ENCODE results near the gene LRRC1. TPM values are rescaled to one million over a fixed set of nuclear protein-coding genes. Genes with fewer than 3 reads are reported as not detected.

The LRRC1 gene
- polyA plus RNA-seq, 1 experiment = 13.9 TPM

DNA sequence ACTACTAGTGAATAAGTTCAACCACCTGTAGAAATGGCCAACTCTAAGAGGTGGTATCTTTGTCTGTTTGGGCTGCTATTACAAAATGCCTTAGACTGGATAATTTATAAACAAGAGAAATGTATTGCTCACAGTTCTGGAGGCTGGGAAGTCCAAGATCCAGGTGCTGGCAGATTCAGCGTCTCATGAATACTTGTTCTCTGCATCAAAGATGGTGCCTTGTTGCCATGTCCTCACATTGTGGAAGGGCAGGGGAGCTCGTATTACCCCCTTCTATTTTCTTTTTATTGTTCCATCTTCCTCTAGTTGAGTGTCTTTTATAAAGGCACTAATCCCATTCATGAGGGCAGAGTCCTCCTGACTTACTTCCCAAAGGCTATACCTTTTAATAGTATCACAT is 58.0 kb downstream of the LRRC1 start:
- Histone ChIP-seq H3K27ac (ENCODE audit: low read depth, low read length) (no peak overlapping the region), H3K4me3 (ENCODE audit: low read depth, low read length) (no peak overlapping the region), H3K9me3 (ENCODE audit: control insufficient read depth, insufficient read depth, low read length) (no peaks in the 10 kb centered on the region), H3K27me3 (ENCODE audit: control insufficient read depth, insufficient read depth, low read length) (no peaks in the 10 kb centered on the region)
- CTCF ChIA-PET = no interaction called here
- POLR2A ChIA-PET = no interaction called here
- no peak for DNase-seq (ENCODE audit: low read depth, low spot score)
- TF ChIP-seq, protein P1, sequence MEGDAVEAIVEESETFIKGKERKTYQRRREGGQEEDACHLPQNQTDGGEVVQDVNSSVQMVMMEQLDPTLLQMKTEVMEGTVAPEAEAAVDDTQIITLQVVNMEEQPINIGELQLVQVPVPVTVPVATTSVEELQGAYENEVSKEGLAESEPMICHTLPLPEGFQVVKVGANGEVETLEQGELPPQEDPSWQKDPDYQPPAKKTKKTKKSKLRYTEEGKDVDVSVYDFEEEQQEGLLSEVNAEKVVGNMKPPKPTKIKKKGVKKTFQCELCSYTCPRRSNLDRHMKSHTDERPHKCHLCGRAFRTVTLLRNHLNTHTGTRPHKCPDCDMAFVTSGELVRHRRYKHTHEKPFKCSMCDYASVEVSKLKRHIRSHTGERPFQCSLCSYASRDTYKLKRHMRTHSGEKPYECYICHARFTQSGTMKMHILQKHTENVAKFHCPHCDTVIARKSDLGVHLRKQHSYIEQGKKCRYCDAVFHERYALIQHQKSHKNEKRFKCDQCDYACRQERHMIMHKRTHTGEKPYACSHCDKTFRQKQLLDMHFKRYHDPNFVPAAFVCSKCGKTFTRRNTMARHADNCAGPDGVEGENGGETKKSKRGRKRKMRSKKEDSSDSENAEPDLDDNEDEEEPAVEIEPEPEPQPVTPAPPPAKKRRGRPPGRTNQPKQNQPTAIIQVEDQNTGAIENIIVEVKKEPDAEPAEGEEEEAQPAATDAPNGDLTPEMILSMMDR (IDR thresholded peaks at IDR 0.05; ENCODE audit: low read depth, low read length) = no peak

DNA sequence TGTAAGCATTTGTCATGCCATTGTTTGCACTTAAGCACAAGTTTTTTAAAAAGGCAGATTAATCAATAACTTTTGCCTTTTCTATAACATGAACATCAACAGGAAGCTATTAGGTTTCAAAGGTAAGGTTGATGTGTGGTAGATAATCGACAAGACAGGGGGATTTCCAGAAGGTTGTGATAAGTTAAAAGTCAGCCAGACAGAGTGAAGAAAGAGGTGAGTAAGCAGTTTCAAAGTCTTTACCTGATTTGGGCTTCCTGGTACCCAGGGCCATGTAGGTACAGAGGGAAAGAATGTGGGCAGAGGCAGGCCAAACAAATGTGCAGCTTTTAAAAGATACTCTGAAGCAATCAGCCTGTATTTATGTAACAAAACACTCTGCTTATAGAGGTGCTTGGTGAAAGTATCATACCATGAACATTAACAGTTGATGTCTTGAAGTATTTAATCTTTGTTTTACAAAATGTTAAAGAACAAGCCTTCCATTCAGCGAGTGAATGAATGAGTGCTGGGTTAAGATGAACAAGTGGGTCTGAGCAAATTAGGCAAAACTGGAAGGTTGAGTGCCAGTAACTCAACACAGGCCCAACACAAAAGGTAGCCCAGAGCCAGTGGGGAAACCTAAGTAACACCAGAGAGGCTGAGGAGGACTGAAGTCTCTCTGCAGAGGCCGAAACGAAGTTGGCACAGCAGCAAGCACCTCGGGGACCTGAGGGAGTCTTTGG is 60.2 kb downstream of the LRRC1 start:
- no peak overlapping the region for H3K27ac ChIP-seq (ENCODE audit: low read depth, low read length)
- H3K27me3 ChIP-seq (ENCODE audit: control insufficient read depth, insufficient read depth, low read length) = no peaks in the 10 kb centered on the region
- H3K4me3 ChIP-seq (ENCODE audit: low read depth, low read length) = no peak overlapping the region
- DNase-seq (ENCODE audit: low read depth, low spot score) = no peak
- ChIA-PET POLR2A (no interaction called here), CTCF (interaction anchor here (0.6 kb wide), 1 partner anchor 81 kb away, joined by 3 read pairs; no protein-coding TSS in a partner anchor)
- H3K9me3 ChIP-seq (ENCODE audit: control insufficient read depth, insufficient read depth, low read length) = no peaks in the 10 kb centered on the region
- TF ChIP-seq, protein P1 (IDR thresholded peaks at IDR 0.05; ENCODE audit: low read depth, low read length) = no peak

DNA sequence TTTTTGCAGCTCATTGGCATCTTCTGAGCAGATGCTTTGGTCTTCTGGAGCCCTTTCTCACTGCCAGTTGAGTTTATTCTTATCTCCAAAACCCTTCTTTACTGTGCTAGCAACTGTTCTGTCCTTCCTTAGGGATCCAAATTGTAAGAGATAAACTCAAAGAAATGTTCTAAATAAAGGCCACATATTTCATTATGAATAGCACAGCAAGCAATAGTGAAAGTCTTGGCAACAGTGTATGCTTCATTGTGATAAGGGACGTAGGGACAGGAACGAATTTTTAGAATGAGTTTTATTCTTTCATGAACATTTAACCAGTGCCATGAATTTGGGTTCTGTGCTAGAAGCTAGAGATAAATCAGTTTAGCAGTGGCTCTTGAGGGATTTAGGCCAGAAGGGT is 61.1 kb downstream of the LRRC1 start:
- no peak overlapping the region for H3K27ac ChIP-seq (ENCODE audit: low read depth, low read length)
- ChIA-PET POLR2A (no interaction called here), CTCF (interaction anchor here (0.6 kb wide), 1 partner anchor 80 kb away, joined by 3 read pairs; no protein-coding TSS in a partner anchor)

DNA sequence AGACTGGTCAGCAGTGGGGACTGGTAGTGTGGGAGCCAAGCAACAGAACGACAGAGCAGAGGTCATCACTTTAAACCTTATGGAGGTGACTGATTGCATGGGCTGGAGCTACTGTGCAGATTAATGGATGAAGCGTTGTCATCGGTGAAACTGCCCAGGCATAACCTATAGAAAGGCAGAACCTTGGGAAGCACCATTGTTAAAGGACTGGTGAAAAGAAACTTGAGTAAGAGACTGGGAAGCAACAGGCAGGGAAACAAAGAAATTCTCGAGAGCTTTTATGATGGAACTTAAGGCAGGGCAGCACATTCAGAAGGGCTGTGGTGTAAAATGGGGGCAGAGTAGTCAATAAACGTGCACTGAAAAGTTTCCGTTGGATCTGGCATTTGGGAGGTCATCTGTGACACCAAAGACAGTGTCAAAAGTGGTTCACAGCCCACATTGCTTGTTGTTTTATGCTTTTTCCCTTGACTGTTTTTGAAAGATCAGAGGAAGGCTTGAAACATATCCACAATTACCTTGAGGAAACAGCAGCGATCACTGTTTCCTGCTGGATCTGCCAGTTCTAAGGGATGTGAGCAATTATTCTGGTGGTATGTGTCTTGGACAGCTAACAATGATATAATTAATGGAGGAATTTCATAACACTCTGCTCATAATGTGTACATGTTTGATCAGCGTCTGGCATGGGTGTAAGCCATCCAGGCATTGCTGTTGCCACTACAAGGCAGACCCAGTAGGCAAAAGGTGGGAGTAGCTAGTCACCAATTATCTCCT is 62.7 kb downstream of the LRRC1 start:
- no peak overlapping the region for H3K27ac ChIP-seq (ENCODE audit: low read depth, low read length)
- H3K27me3 ChIP-seq (ENCODE audit: control insufficient read depth, insufficient read depth, low read length) = no peaks in the 10 kb centered on the region
- no peak for DNase-seq (ENCODE audit: low read depth, low spot score)
- CTCF ChIA-PET = no interaction called here
- H3K9me3 ChIP-seq (ENCODE audit: control insufficient read depth, insufficient read depth, low read length) = no peaks in the 10 kb centered on the region
- TF ChIP-seq, protein P1 (IDR thresholded peaks at IDR 0.05; ENCODE audit: low read depth, low read length) = no peak
- no peak overlapping the region for H3K4me3 ChIP-seq (ENCODE audit: low read depth, low read length)
- POLR2A ChIA-PET = no interaction called here

More for the DNA sequence above, 61.1 kb downstream of the LRRC1 start:
- TF ChIP-seq, protein P1 (IDR thresholded peaks at IDR 0.05; ENCODE audit: low read depth, low read length) = no peak
- Histone ChIP-seq H3K4me3 (ENCODE audit: low read depth, low read length) (no peak overlapping the region), H3K27me3 (ENCODE audit: control insufficient read depth, insufficient read depth, low read length) (no peaks in the 10 kb centered on the region), H3K9me3 (ENCODE audit: control insufficient read depth, insufficient read depth, low read length) (no peaks in the 10 kb centered on the region)
- no peak for DNase-seq (ENCODE audit: low read depth, low spot score)

DNA sequence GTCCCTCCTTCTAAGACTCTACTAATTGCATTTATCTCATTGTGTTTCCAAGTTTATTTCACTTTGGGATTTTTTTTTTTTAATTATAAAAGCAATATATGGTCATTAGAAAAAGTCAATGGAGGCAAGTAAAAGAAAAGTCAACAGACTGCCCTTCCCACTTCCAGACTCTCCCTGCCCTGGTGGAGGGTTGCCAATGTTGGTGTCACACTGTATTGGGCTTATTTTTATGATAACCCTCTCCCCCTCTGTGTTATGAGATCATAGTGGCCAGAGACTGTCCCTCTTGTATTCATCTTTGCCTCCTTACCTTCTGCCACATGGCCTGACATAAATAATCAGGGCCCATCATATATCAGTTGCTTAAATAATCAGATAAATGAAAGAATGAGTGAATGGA is 63.4 kb downstream of the LRRC1 start:
- H3K4me3 ChIP-seq (ENCODE audit: low read depth, low read length) = no peak overlapping the region
- no peak for DNase-seq (ENCODE audit: low read depth, low spot score)
- H3K27ac ChIP-seq (ENCODE audit: low read depth, low read length) = no peak overlapping the region
- TF ChIP-seq, protein P1 (IDR thresholded peaks at IDR 0.05; ENCODE audit: low read depth, low read length) = no peak
- H3K9me3 ChIP-seq (ENCODE audit: control insufficient read depth, insufficient read depth, low read length) = no peaks in the 10 kb centered on the region
- ChIA-PET CTCF (no interaction called here), POLR2A (no interaction called here)
- no peaks in the 10 kb centered on the region for H3K27me3 ChIP-seq (ENCODE audit: control insufficient read depth, insufficient read depth, low read length)
